ENCODE data around the gene PAQR8.

The PAQR8 gene

DNA sequence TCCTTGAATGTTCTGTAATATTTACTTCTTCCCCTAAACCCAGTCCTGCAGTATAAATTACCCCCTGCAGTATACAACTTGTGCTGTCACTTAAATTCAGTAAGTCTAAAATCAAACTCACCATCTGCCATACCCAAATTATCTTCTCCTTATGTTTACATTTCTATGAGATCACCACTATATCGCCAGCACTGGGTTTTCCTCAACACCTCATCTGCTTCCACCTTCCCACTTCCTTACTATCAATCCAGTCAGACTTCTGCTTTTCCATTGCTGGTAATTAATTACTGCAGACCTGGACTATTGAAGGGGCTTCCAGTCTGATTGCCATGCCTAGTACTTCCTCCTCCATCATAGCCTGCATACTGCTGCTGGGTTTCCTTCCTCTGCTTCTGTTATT is 73.4 kb downstream of the PAQR8 start:
- H3K9me2 ChIP-seq (replicated peaks; ENCODE audit: insufficient read depth, low read length) = no peaks in the 10 kb centered on the region
- no peaks in the 10 kb centered on the region for H3K36me3 ChIP-seq (ENCODE audit: low read length)
- H3K27me3 ChIP-seq (ENCODE audit: low read length) = no peaks in the 10 kb centered on the region
- H3F3A ChIP-seq (ENCODE audit: insufficient read depth) = no peaks in the 10 kb centered on the region
- H4K20me1 ChIP-seq (ENCODE audit: low read depth, low read length) = no peaks in the 10 kb centered on the region
- no peak overlapping the region for H3K27ac ChIP-seq (ENCODE audit: low read depth, low read length)
- H3K9ac ChIP-seq (ENCODE audit: low read length) = no peak overlapping the region
- no peak overlapping the region for H2AFZ ChIP-seq (ENCODE audit: low read depth, low read length, severe bottlenecking)
- H3K4me3 ChIP-seq (ENCODE audit: insufficient read depth, low read length, poor library complexity, severe bottlenecking) = no peak overlapping the region
- TF ChIP-seq EZH2phosphoT487 (conservative IDR thresholded peaks at IDR 0.05; ENCODE audit: low read length) = no peak
- TF ChIP-seq, protein P1, sequence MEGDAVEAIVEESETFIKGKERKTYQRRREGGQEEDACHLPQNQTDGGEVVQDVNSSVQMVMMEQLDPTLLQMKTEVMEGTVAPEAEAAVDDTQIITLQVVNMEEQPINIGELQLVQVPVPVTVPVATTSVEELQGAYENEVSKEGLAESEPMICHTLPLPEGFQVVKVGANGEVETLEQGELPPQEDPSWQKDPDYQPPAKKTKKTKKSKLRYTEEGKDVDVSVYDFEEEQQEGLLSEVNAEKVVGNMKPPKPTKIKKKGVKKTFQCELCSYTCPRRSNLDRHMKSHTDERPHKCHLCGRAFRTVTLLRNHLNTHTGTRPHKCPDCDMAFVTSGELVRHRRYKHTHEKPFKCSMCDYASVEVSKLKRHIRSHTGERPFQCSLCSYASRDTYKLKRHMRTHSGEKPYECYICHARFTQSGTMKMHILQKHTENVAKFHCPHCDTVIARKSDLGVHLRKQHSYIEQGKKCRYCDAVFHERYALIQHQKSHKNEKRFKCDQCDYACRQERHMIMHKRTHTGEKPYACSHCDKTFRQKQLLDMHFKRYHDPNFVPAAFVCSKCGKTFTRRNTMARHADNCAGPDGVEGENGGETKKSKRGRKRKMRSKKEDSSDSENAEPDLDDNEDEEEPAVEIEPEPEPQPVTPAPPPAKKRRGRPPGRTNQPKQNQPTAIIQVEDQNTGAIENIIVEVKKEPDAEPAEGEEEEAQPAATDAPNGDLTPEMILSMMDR (IDR thresholded peaks at IDR 0.05; ENCODE audit: insufficient read depth, low read length, poor library complexity, severe bottlenecking) = no peak
- H3K4me2 ChIP-seq (ENCODE audit: low read depth, low read length, poor library complexity, severe bottlenecking) = no peak overlapping the region
- H3K79me2 ChIP-seq (ENCODE audit: insufficient read depth, low read length) = no peaks in the 10 kb centered on the region
- H3K9me3 ChIP-seq (ENCODE audit: insufficient read depth, low read length) = no peaks in the 10 kb centered on the region

DNA sequence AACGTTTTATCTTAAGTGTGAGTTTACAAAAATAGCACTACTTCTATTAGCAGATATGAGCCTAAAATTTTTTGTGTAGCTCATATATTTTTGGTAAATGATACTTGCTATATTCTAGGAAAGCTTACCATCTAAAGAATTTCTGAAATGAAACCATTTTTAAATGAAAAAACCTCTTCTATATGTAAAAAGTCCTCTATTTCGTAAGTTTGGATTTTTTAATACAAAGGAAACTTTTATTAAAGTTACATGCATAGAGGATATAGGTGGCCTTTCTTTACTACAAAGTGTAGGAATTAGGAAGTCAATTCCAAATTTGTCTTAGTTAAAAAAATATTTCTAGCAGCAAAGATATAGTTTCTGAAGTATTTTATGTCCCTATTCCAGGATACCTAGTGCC is 77.0 kb downstream of the PAQR8 start:
- no peaks in the 10 kb centered on the region for H4K20me1 ChIP-seq (ENCODE audit: low read depth, low read length)
- H3K9me3 ChIP-seq (ENCODE audit: insufficient read depth, low read length) = no peaks in the 10 kb centered on the region
- no peaks in the 10 kb centered on the region for H3K27me3 ChIP-seq (ENCODE audit: low read length)
- H3K4me3 ChIP-seq (ENCODE audit: insufficient read depth, low read length, poor library complexity, severe bottlenecking) = no peak overlapping the region
- no peaks in the 10 kb centered on the region for H3K79me2 ChIP-seq (ENCODE audit: insufficient read depth, low read length)
- TF ChIP-seq, protein P1 (IDR thresholded peaks at IDR 0.05; ENCODE audit: insufficient read depth, low read length, poor library complexity, severe bottlenecking) = no peak
- TF ChIP-seq EZH2phosphoT487 (conservative IDR thresholded peaks at IDR 0.05; ENCODE audit: low read length) = no peak
- no peaks in the 10 kb centered on the region for H3F3A ChIP-seq (ENCODE audit: insufficient read depth)
- no peak overlapping the region for H2AFZ ChIP-seq (ENCODE audit: low read depth, low read length, severe bottlenecking)
- H3K9me2 ChIP-seq (replicated peaks; ENCODE audit: insufficient read depth, low read length) = no peaks in the 10 kb centered on the region
- H3K27ac ChIP-seq (ENCODE audit: low read depth, low read length) = no peak overlapping the region
- H3K36me3 ChIP-seq (ENCODE audit: low read length) = no peaks in the 10 kb centered on the region
- H3K9ac ChIP-seq (ENCODE audit: low read length) = no peak overlapping the region
- no peak overlapping the region for H3K4me2 ChIP-seq (ENCODE audit: low read depth, low read length, poor library complexity, severe bottlenecking)

DNA sequence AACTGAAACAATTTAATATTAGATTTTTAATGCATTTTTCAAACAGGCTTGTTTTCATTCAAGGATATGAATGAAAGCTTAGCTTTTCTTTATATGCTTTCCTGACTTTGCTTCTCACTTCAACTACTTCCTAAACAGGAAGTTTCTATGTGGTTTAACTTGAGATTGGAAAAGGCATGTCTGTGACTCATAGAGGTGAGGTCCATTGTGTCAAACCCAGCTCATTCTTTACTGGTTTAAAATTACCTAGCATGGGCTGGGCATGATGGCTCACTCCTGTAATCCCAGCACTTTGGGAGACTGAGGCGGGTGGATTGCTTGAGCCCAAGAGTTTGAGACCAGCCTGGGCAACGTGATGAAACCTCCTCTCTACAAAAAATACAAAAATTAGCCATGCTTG is 92.6 kb downstream of the PAQR8 start:
- H3K36me3 ChIP-seq (ENCODE audit: low read length) = 0 out of 2 replicates have a peak, but pooled peaks cover 3% of the 10 kb centered on the region
- H3K9me3 ChIP-seq (ENCODE audit: insufficient read depth, low read length) = no peaks in the 10 kb centered on the region
- no peaks in the 10 kb centered on the region for H3F3A ChIP-seq (ENCODE audit: insufficient read depth)
- H3K4me2 ChIP-seq (ENCODE audit: low read depth, low read length, poor library complexity, severe bottlenecking) = no peak overlapping the region
- H3K9ac ChIP-seq (ENCODE audit: low read length) = no peak overlapping the region
- H3K27me3 ChIP-seq (ENCODE audit: low read length) = no peaks in the 10 kb centered on the region
- H3K79me2 ChIP-seq (ENCODE audit: insufficient read depth, low read length) = no peaks in the 10 kb centered on the region
- TF ChIP-seq, protein P1 (IDR thresholded peaks at IDR 0.05; ENCODE audit: insufficient read depth, low read length, poor library complexity, severe bottlenecking) = no peak
- TF ChIP-seq EZH2phosphoT487 (conservative IDR thresholded peaks at IDR 0.05; ENCODE audit: low read length) = no peak
- no peak overlapping the region for H2AFZ ChIP-seq (ENCODE audit: low read depth, low read length, severe bottlenecking)
- H4K20me1 ChIP-seq (ENCODE audit: low read depth, low read length) = no peaks in the 10 kb centered on the region
- no peak overlapping the region for H3K4me3 ChIP-seq (ENCODE audit: insufficient read depth, low read length, poor library complexity, severe bottlenecking)
- no peaks in the 10 kb centered on the region for H3K9me2 ChIP-seq (replicated peaks; ENCODE audit: insufficient read depth, low read length)
- no peak overlapping the region for H3K27ac ChIP-seq (ENCODE audit: low read depth, low read length)
